Adipose tissue (tissue), 3 donors: ENCODE results near the gene WDR64. TPM values are rescaled to one million over a fixed set of nuclear protein-coding genes. Genes with fewer than 3 reads are reported as not detected.
"Not testable (repeated sequence)": the region's sequence is repeated elsewhere in the genome, so short reads cannot be mapped to it uniquely, and the experiment has no call there.

ENCODE experiments used
- H3K27ac ChIP-seq: one replicate; pipeline ENCODE4 v1.5.1; 2013; ENCODE audit warnings: low read depth, low read length
- WGBS, 3 donors: extraction: QIAGEN DNeasy Blood & Tissue Kit; methylation state at CpG; one replicate each; pipeline ENCODE4 v1.1.7; 2013; 5-methylcytosine and 5-hydroxymethylcytosine counted together
- polyA plus RNA-seq, 3 donors: library from polyadenylated mRNA; stranded (reverse); fragments of 200-250 nt; gene quantifications; one replicate each; pipeline ENCODE4 v1.2.3, GENCODE V29; 2013
- donor health status: healthy with polysubstance abuse.
- donor health status: Bipolar disorder and iron deficiency.
- donor health status: healthy.

WDR64 gene
- polyA plus RNA-seq, 3 donors, result not detected

DNA sequence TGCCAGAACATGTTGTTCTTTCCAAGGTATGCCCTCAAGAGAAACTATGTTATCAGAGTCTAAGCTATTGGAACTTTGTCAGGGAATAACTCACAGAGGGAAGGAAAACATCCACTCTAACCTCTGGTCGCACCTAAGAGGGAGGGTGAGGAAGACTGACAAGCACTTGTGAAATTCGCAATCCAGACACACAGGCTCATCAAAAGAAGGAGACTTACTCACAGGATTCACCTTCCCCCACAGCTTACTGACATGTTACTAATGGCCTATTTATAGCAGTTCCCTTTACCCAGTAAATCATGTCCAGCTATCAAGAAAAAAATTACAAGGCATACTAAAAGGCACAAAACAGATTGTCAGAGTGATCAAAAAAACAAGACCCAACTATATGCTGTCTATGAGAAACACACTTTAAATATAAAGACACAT lies 36.9 kb downstream of the WDR64 start:
- no peak overlapping the region for H3K27ac ChIP-seq
- 32 to 34% (median 32%) methylated on average over 2 of the region's 2 CpGs for WGBS, 3 donors

DNA sequence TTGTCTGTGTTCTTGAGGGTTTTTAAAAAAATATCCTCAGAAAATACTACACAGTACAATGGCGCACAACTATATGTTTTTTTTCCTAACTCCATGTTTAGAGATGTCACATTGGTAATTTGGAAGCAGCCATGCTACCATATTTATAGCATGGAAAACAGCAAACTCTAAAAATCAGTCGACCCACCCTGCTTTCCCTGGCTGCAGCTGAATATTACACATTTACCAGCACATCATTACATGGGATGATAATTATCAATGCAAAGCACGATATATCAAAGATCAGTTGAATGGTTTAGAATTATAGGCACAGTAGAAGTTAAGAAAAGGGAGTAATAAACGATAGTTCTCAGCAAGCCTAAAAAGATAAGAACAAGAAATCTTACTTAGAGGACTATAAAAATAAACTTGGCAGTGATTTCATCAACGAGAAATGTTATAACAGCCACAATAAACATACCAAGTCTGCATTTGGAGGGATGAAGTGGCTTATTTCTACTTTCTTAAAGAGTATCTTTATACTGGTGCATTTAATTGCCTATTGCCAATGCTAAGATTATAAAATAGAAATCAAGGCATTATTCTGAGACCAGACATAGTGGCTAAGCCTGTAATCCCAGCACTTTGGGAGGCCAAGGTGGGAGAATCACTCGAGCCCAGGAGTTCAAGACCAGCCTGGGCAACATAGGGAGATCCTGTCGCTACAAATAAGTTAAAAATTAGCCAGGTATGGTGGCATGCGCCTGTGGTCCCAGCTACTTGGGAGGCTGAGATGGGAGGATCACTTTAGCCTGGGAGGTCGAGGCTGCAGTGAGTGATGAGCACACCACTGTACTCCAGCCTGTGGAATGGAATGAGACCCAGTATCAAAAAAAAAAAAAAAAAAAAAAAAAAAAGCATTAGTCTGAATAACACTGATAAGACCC lies 43.4 kb downstream of the WDR64 start:
- no peak overlapping the region for H3K27ac ChIP-seq
- WGBS, 3 donors, result 76 to 78% (median 77%) methylated on average over 9 of the region's 9 CpGs

DNA sequence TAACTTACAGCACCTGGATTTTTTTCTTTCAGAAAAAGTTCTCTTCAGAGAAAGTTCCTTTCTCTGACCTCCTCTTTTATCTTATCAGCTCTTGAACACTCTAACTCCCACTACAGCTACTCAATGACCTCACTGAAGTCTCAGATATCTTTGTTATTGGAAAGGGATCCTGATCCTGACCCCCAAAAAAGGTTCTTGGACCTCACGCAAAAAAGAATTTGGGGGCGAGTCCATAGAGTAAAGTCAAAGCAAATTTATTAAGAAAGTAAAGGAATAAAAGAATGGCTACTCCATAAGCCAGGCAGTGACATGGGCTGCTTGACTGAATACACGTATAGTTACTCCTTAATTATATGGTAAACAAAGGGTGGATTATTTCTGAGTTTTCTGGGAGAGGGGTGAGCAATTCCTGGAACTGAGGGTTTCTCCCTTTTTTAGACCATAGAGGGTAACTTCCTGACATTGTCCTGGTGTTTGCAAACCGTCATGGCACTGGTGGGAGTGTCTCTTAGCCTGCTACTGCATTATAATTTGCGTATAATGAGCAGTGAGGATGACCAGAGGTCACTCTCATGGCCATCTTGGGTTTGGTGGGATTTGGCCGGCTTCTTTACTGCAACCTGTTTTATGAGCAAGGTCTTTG lies 44.2 kb downstream of the WDR64 start:
- 68 to 70% (median 70%) methylated on average over 6 of the region's 6 CpGs for WGBS, 3 donors

DNA sequence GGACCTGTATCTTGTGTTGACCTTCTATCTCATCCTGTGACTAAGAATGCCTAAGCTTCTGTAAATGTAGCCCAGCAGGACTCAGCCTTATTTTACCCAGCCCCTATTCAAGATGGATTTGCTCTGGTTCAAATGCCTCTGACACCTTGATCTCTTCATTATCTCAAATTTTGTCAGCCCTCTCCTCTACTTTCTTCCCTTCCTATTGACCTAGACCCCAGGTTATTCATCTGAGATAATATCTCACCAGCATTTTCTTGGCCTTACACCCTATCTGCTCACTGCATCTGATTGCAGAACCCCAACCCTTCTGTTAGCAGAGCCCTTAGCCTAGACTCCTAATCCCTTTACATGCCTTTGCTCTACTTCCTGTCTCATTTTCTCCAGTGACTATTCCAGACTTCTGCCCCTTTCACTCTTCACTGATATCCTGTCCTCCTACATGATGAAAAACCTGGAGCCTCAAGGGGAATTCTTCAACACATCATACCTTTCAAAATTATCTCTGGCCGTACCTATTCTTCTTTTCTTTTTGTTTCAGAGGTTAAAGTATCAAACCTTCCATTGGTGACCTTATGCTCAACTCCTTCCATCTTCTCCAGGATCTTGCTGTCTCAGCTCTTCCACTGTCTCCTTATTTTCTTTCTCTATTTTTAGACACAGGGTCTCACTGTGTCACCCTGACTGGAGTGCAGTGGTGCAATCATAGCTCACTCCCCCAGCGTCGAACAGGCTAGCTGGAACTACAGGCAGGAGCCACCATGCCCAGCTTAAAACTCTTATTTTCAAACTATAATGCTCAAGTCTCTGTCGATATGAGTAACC lies 44.9 kb downstream of the WDR64 start:
- WGBS, 3 donors, result 83 to 92% (median 84%) methylated on average over 4 of the region's 4 CpGs
- H3K27ac ChIP-seq, result no peak overlapping the region

More for the DNA sequence above, 44.2 kb downstream of the WDR64 start:
- H3K27ac ChIP-seq, result no peak overlapping the region

DNA sequence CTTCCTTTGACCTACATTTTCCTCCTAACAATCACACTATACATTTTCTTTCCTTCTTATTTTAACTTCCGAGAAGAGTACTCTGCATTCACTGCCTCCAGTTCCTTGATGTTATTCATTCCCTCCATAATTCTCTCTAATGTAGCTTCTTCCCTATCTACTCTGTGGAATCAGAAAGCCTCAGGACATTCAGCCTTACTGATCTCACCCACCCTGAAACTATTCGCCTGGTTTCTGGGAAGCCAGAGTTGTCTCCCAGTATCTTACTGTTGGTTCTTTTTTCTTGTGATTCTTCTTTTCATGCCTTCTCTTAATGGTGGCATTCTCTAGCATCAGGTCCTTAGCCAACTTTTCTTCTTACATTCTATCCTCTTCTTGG lies 45.5 kb downstream of the WDR64 start:
- 83 to 91% (median 87%) methylated on average over 2 of the region's 2 CpGs for WGBS, 3 donors
- H3K27ac ChIP-seq, result no peak overlapping the region

DNA sequence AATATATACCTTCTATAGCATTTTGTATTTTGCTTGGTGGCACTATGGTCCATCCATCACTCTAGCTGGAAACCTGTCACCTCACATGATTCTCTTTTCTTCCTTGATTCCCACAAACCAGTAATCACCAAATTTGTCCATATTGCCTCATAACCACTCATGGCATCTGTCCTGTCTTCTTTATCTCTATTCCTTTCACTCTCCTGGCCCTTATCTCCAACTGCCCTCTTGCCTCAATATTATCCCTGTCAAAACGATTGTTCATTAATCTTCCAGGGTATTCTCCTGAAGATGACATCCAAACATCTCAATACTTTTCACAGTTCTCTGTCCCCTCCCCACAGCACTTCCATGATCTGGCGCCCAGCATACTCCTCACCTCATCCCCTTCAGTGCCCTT lies 46.1 kb downstream of the WDR64 start:
- no peak overlapping the region for H3K27ac ChIP-seq
- 66 to 76% (median 75%) methylated on average over 2 of the region's 2 CpGs for whole genome bisulfite sequencing, 3 donors

DNA sequence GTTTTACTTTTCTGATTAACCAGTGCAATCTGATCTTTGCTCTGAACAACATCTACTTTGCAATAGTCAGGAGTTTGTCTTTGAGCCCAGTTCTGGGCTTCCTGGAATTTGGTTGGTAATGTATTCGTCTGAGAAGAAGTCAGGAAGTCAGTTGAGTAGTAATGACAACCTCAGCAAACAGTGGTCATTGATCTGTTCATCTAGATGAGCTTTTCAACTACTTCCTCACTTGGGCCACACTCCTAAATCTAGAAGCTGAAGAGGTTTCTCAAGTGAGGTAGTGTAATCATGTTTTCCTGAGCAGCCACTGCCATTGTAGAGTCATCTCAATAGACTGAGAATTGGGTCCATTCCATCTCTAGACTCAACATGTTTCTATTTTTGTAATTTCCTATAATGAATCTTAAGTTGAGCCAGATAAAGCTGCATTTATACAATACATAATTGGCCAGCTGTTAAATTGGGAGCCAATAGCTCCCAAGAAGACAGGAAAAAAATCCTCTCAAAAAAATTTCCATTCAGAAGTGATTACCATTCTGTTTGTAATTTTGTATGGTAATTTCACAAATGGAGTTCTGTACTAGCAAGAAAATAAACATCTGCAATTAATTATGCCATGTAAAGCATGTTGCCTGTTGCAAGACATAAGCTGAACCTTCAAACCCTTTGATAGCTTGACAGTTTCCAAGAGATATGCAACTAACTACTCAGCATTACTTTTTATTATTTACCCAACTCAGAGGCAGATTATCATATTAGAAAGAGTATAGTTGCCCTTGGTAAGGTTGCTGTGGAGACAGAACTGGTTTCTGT lies 49.6 kb downstream of the WDR64 start:
- 29 to 44% (median 38%) methylated on average over 1 of the region's 1 CpG for WGBS, 3 donors

DNA sequence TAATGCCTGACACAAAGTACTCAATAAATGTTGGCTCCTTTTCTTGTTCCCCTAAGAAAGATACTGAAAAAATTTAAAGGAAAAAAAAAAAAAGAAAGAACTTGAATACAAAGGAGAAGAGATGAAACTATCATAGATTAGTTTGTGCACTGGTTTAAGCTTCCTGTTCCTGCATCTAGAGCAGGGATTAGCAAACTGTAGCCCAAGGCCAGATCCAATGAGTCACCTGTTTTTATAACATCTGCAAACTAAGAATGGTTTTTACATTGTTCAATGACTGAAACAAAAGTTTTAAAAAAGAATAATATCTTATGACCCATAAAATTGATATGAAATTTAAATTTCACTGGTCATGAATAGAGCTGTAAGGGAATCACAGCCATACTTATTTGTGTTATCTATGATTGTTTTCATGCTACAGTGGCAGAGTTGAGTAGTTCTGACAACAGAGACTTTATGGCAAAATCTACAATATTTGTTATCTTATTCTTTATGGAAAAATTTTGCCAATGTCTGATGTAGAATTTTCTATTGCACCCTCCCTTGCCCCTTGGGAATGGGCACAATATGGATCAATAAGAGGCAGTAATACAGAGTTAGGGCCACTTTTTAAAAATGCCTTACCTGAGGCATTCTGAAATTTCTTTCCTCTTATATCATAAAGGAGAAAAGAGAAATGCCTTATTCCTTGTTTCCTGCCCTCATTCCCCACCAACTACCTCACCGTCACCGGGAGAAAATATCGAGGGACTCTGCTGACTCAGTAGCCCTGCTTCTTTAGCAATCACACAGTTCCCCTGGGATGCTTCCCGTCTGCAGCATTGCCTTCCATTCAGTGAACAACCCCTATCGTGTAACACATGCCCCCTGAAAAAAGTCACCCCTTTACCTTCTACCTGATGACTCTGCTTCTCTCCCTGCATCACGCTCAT lies 50.6 kb downstream of the WDR64 start:
- no peak overlapping the region for H3K27ac ChIP-seq
- WGBS, 3 donors, result 79 to 89% (median 82%) methylated on average over 6 of the region's 6 CpGs

More for the DNA sequence above, 49.6 kb downstream of the WDR64 start:
- H3K27ac ChIP-seq, result no peak overlapping the region

DNA sequence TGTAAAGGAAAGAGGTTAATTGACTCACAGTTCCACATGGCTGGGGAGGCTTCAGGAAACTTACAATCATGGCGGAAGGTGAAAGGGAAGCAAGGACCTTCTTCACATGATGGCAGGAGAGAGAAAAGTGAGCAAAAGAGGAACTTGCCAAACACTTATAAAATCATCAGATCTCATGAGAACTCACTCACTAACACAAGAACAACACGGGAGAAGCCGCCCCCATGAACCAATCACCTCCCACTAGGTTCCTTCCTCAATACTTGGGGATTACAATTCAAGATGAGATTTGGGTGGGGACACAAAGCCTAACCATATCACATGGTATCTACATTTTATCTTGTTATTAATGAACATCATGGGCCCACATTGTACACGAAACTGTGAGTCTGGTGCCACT lies 51.7 kb downstream of the WDR64 start:
- not testable (repeated sequence) for H3K27ac ChIP-seq
- 84 to 91% (median 87%) methylated on average over 4 of the region's 4 CpGs for WGBS, 3 donors

DNA sequence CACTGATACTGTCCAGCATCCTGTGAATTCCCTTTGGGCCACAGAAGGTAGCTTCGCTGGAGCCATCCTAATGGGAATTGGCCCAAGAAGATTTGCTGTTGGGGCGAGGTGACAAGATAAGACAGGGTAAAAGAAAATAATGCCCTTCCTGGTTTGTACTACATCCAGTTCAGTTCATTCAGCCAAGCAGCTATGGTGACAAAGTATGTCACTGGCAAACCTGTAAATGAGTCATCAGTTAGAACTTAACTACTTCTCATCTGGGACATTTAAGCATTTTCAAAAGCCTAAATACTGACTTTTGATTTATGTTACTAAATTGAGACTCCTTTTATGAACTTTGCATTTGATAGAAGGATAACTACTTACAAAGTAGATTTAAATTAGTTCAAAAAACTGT lies 54.2 kb downstream of the WDR64 start:
- H3K27ac ChIP-seq, result no peak overlapping the region
- WGBS, 3 donors, result 50 to 75% (median 72%) methylated on average over 2 of the region's 2 CpGs

DNA sequence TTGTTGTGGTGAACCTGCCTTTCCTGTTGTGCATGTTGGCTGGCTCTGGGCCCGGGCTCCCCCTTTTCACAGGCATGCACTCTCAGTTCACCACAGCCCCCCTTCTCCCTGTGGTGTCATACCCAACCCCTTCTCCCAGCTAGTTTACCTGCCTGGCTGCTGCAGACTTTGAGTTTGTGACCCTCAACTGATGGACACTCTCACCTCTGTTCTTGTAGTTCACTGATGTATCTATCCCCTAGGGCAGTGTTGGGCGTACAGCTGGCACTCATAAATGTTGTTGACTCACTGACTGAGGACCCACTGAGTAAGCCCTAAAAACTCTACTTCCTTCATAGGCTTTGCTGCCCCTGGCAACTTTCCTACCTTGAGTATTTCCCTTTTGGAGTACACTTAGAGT lies 54.9 kb downstream of the WDR64 start:
- WGBS, 3 donors, result 54 to 60% (median 58%) methylated on average over 2 of the region's 2 CpGs
- H3K27ac ChIP-seq, result no peak overlapping the region

DNA sequence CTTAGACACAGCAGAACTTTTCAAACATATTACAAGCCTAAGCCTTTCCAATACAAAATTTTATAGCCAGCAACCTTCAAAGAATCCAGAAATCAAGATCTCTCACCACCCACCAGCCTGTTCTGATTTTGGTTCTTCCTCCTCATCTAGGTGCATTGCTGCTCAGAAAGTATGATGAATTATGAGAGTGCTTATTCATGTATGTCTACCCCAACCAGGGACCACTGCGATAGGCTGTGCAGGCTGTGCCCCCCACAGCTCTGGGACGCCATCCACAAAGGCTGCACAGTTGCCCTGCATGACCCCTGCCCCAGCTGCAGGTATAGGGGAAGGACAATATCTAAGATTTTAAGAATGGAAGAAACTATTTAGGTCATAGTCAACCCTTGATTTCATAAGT lies 55.4 kb downstream of the WDR64 start:
- no peak overlapping the region for H3K27ac ChIP-seq
- WGBS, 3 donors, result 38 to 85% (median 59%) methylated on average over 2 of the region's 2 CpGs

DNA sequence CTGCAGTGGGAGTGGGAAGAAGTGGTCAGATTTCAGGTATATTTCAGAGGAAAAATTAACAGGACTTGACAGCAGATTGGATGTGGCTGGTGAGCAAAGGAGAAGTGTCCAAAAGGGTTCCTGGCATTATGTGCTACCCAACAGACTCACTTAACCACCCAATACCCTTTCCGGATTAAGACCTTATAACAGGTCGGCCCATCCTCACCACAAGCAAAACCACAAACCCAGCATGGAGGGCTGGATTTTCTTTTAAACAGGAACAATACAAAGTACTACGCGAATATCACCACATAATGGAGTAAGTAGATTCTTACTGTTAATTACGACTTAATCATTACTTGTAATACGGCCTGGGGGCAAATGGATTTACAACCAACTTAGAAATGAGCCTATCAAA lies 59.2 kb downstream of the WDR64 start:
- 79 to 89% (median 84%) methylated on average over 6 of the region's 6 CpGs for WGBS, 3 donors
- no peak overlapping the region for H3K27ac ChIP-seq

DNA sequence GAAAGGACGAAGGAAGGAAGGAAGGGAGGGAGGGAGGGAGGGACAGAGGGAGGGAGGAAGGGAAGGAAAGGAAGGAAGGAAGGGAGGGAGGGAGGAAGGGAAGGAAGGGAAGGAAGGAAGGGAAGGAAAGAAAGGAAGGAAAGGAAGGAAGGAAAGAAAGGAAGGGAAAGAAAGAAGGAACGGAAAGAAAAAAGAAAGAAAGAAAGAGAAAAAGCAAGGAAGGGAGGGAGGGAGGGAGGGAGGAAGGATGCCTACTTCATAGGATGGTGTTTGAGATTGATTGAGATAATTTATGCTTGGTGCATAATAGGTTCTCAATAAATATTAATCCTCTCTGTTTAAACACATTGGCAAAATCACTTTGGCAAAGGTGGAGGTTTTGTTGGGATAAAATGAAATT lies 61.2 kb downstream of the WDR64 start:
- 28 to 82% (median 43%) methylated on average over 2 of the region's 2 CpGs for WGBS, 3 donors
- H3K27ac ChIP-seq, result no peak overlapping the region

DNA sequence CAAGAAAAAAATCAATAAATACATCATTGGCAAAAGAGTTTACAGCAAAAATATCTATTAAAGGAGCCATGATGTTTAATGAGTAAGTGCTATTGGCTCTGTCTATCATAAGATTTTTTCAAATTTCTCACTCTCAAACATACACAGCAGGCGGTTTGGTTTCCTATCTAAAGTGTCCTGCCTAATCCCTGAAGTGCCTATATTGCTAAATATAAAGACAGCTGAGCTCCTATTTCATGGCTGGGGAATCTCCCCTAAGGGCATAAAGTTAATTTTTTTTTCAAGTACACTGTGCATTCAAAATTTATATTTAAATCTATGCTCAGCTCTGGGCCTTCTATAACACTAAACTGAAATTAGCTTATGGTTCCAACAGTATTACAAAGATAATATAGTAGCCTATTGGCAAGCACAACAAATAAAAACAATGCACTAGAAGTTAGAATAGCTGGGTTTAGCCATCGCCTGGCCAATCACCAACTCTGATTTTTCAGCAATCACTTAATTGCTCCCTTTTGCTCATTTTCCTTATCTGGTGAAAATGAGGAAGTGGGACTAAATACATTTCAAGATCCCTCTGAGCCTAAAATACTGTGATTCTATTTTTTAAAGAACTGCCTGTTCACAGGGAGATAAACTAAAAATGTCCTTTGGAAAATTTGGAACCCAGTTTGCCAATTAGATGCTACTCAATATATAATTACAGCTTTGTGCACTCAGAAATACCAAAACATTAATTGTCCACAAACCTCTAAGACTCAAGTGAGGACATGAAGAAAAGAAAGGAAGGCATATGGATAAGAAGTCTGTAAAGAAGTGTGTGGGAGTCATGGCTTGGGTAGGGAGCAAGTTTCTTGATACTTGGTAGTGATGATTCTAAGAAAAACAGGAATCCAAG lies 62.5 kb downstream of the WDR64 start:
- 71 to 84% (median 81%) methylated on average over 2 of the region's 2 CpGs for WGBS, 3 donors
- H3K27ac ChIP-seq, result no peak overlapping the region

DNA sequence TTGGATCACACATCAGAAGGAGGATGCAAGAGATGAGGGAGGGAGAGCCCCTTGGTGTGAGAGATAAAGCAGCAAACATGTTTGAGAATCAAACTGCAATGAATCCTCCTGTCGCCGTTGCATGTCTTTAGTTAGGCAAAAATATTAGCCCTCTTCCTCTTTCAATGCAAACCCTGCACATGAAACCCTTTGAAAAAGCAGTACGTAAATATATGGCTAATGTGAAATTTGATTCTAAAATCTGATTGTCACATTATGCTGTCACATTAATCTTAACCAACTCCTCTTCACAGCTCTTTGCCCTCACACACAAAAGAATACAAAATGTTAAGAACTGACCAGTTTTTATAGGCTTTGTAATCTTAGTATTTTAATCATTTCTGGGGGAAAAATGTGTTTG lies 63.4 kb downstream of the WDR64 start:
- no peak overlapping the region for H3K27ac ChIP-seq
- WGBS, 3 donors, result 39 to 78% (median 77%) methylated on average over 3 of the region's 3 CpGs
